Upper lobe of right lung (tissue), 1 donor: Measurements from ENCODE around the gene EXOC3L2. TPM values are rescaled to one million over a fixed set of nuclear protein-coding genes. Genes with fewer than 3 reads are reported as not detected.

Experiments
- ATAC-seq: fragments of 200-7000 bp; cut with Tn5 transposase; one replicate; pipeline ENCODE4 v1.9.1; 2020; ENCODE audit warnings: mild to moderate bottlenecking, moderate library complexity
- DNase-seq: peaks from one replicate; pipeline ENCODE4 v3.0.0-alpha.2; 2020
- H3K27ac ChIP-seq: fragments of 200-600 bp; one replicate; pipeline ENCODE4 v1.8.0; 2022
- H3K27me3 ChIP-seq: fragments of 200-600 bp; one replicate; pipeline ENCODE4 v1.8.0; 2022; ENCODE audit warnings: mild to moderate bottlenecking
- H3K36me3 ChIP-seq: fragments of 200-600 bp; one replicate; pipeline ENCODE4 v1.8.0; 2022
- H3K4me1 ChIP-seq: fragments of 200-600 bp; one replicate; pipeline ENCODE4 v1.8.0; 2022
- H3K4me3 ChIP-seq: fragments of 200-600 bp; one replicate; pipeline ENCODE4 v1.8.0; 2022; ENCODE audit warnings: mild to moderate bottlenecking
- H3K9me3 ChIP-seq: fragments of 200-600 bp; one replicate; pipeline ENCODE4 v1.8.0; 2022
- intact Hi-C: fragments of 100-400 bp; cut with DNase I; formaldehyde crosslinking; loops from one replicate; pipeline ENCODE4 v1.11.0; 2022
- total RNA-seq: library from RNA; stranded (reverse); fragmentation: NEBNext Ultra II Directional; extraction: Animal tissue kit (Norgen Biotek cat#: 25700); gene quantifications from one replicate; pipeline ENCODE4 v1.2.1, GENCODE V29; 2021
- TF ChIP-seq, protein P1 (sequence below): fragments of 200-600 bp; IDR thresholded peaks from one replicate; pipeline ENCODE4 v1.8.0; 2022; ENCODE audit warnings: antibody characterized with exemption
- donor health status: DM: no; HTN: yes; CAD: no; lungs with severe emphysema.

EXOC3L2 gene
- total RNA-seq, 1 donor from 2014 or later: 11.9 TPM

GRCh38 chr19:45182758-45183157 is 62.4 kb downstream of the EXOC3L2 start:
- TF ChIP-seq, protein P1, sequence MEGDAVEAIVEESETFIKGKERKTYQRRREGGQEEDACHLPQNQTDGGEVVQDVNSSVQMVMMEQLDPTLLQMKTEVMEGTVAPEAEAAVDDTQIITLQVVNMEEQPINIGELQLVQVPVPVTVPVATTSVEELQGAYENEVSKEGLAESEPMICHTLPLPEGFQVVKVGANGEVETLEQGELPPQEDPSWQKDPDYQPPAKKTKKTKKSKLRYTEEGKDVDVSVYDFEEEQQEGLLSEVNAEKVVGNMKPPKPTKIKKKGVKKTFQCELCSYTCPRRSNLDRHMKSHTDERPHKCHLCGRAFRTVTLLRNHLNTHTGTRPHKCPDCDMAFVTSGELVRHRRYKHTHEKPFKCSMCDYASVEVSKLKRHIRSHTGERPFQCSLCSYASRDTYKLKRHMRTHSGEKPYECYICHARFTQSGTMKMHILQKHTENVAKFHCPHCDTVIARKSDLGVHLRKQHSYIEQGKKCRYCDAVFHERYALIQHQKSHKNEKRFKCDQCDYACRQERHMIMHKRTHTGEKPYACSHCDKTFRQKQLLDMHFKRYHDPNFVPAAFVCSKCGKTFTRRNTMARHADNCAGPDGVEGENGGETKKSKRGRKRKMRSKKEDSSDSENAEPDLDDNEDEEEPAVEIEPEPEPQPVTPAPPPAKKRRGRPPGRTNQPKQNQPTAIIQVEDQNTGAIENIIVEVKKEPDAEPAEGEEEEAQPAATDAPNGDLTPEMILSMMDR: no peak
- peaks cover 16% of the 10 kb centered on the region for H3K4me1 ChIP-seq
- no peak overlapping the region for H3K27ac ChIP-seq
- H3K9me3 ChIP-seq: no peaks in the 10 kb centered on the region
- H3K4me3 ChIP-seq: no peak overlapping the region
- DNase-seq (no peak), ATAC-seq (no peak)
- H3K36me3 ChIP-seq: peaks cover 12% of the 10 kb centered on the region
- H3K27me3 ChIP-seq: no peaks in the 10 kb centered on the region
- intact Hi-C loops: no loop called here

- H3K4me1 ChIP-seq: peaks cover 23% of the 10 kb centered on the region
- ATAC-seq: no peak
- no peak overlapping the region for H3K4me3 ChIP-seq
- H3K36me3 ChIP-seq: peaks cover 12% of the 10 kb centered on the region
- H3K9me3 ChIP-seq: no peaks in the 10 kb centered on the region
- intact Hi-C loops: no loop called here
- DNase-seq: no peak
- H3K27ac ChIP-seq: no peak overlapping the region
- H3K27me3 ChIP-seq: no peaks in the 10 kb centered on the region
- TF ChIP-seq, protein P1: no peak
Measured at GRCh38 chr19:45180936-45181335, 64.3 kb downstream of the EXOC3L2 start.

- DNase-seq: no peak
- Histone ChIP-seq H3K4me1 (peaks cover 23% of the 10 kb centered on the region), H3K9me3 (no peaks in the 10 kb centered on the region), H3K4me3 (peak overlapping the region; percentile 92), H3K27ac (no peak overlapping the region), H3K27me3 (no peaks in the 10 kb centered on the region), H3K36me3 (peaks cover 12% of the 10 kb centered on the region)
- no peak for ATAC-seq
- intact Hi-C loops: no loop called here
- TF ChIP-seq, protein P1: no peak
Measured at GRCh38 chr19:45179892-45180370, 65.3 kb downstream of the EXOC3L2 start.

DNA sequence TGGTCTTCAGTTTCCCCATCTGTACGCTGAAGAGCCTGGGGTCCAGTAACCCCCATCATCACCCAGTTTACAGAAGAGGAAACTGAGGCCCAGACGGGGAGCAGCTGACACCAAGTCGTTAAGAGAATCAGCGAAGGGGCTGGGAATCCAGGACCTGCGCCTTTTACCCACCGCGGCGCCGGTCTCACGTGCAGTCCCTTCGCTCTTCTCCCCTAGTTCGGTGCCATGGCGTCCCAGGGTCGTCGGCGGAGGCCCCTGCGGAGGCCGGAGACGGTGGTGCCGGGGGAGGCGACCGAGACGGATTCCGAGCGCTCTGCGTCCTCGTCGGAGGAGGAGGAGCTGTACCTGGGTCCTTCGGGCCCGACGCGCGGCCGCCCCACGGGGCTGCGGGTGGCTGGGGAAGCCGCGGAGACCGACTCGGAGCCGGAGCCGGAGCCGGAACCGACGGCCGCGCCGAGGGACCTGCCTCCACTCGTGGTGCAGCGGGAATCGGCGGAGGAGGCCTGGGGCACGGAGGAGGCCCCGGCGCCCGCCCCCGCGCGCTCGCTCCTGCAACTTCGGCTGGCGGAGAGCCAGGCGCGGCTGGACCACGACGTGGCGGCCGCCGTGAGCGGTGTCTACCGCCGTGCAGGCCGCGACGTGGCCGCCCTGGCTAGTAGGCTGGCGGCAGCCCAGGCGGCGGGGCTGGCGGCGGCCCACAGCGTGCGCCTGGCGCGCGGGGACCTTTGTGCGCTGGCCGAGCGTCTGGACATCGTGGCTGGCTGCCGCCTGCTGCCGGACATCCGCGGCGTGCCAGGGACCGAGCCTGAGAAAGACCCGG is 65.9 kb downstream of the EXOC3L2 start:
- ATAC-seq: no peak

GRCh38 chr19:45178262-45179071 is 66.7 kb downstream of the EXOC3L2 start, which contains the start of gene BLOC1S3:
BLOC1S3 (plus strand) TSS chr19:45178784; CDS start chr19:45179297, 513 bp downstream.
- H3K4me3 ChIP-seq: peak within 1 kb of the TSS; percentile 92
- no peaks in the 10 kb centered on the region for H3K9me3 ChIP-seq
- no peaks in the 10 kb centered on the region for H3K27me3 ChIP-seq
- TF ChIP-seq, protein P1: peak; percentile 49
- intact Hi-C loops: no loop called here
- H3K27ac ChIP-seq: peak within 1 kb of the TSS; percentile 88
- peaks cover 12% of the 10 kb centered on the region for H3K36me3 ChIP-seq
- peak; percentile 100 for DNase-seq
- peak; percentile 96 for ATAC-seq
- peaks cover 23% of the 10 kb centered on the region for H3K4me1 ChIP-seq

More for the DNA sequence above, 65.9 kb downstream of the EXOC3L2 start:
- Histone ChIP-seq H3K36me3 (peaks cover 12% of the 10 kb centered on the region), H3K27me3 (no peaks in the 10 kb centered on the region), H3K4me1 (peaks cover 23% of the 10 kb centered on the region), H3K27ac (peak overlapping the region; percentile 88), H3K9me3 (no peaks in the 10 kb centered on the region), H3K4me3 (peak overlapping the region; percentile 92)
- TF ChIP-seq, protein P1: no peak
- peak; percentile 81 for DNase-seq
- intact Hi-C loops: no loop called here
